Fibroblast of lung (primary cell): ENCODE data around the gene TCEA3. TPM values are rescaled to one million over a fixed set of nuclear protein-coding genes. Genes with fewer than 3 reads are reported as not detected.
A peak's percentile ranks its signal among the peaks of the same experiment; 100 is the strongest.

Source experiments
- DNase-seq, 2 donors: peaks; one replicate each; pipeline versions ENCODE4 v3.0.0 to v3.0.0-alpha.2; 2010; ENCODE audit warnings: low read depth in 2 of 2
- H2AFZ ChIP-seq: 2 replicates; pipeline ENCODE4 v1.5.1; 2012; ENCODE audit warnings: low read length, control low read depth, inconsistent platforms
- H3K27ac ChIP-seq: 2 replicates; pipeline ENCODE4 v1.5.1; 2011; ENCODE audit warnings: low read length, control low read depth; ENCODE audit not compliant: insufficient read depth
- H3K27me3 ChIP-seq: 2 replicates; pipeline ENCODE4 v1.5.1; 2011; ENCODE audit warnings: mild to moderate bottlenecking, low read length; ENCODE audit not compliant: control insufficient read depth, insufficient read depth
- H3K36me3 ChIP-seq: 2 replicates; pipeline ENCODE4 v1.5.1; 2011; ENCODE audit warnings: low read length; ENCODE audit not compliant: control insufficient read depth, insufficient read depth
- H3K4me1 ChIP-seq: 2 replicates; pipeline ENCODE4 v1.5.1; 2011; ENCODE audit warnings: low read length; ENCODE audit not compliant: control insufficient read depth, insufficient read depth; ENCODE audit errors: extremely low read depth
- H3K4me2 ChIP-seq: 2 replicates; pipeline ENCODE4 v1.5.1; 2011; ENCODE audit warnings: low read length, control low read depth; ENCODE audit not compliant: insufficient read depth; ENCODE audit errors: extremely low read depth
- H3K4me3 ChIP-seq, 4 experiments: fragments of 200-600 bp in 1 of 4; sonication (generic) in 1 of 4; replicated peaks in 1 of 4; 2 replicates each; pipeline ENCODE4 v1.5.1; 2011 to 2016; ENCODE audit warnings: low read length in 4 of 4, low read depth in 3 of 4, mild to moderate bottlenecking in 3 of 4, control low read depth in 2 of 4, inconsistent platforms in 1 of 4, mixed read lengths in 1 of 4; ENCODE audit not compliant: insufficient read depth in 1 of 4; ENCODE audit errors: control extremely low read depth in 1 of 4
- H3K79me2 ChIP-seq: 2 replicates; pipeline ENCODE4 v1.5.1; 2012; ENCODE audit warnings: mild to moderate bottlenecking, low read length, inconsistent platforms; ENCODE audit not compliant: control insufficient read depth, insufficient read depth
- H3K9ac ChIP-seq: 2 replicates; pipeline ENCODE4 v1.5.1; 2011; ENCODE audit warnings: mild to moderate bottlenecking, low read length, control low read depth; ENCODE audit not compliant: insufficient read depth
- H3K9me3 ChIP-seq: 2 replicates; pipeline ENCODE4 v1.5.1; 2012; ENCODE audit warnings: low read depth, low read length; ENCODE audit not compliant: control insufficient read depth, insufficient read depth
- H4K20me1 ChIP-seq: 2 replicates; pipeline ENCODE4 v1.5.1; 2011; ENCODE audit warnings: low read length; ENCODE audit not compliant: control insufficient read depth, insufficient read depth; ENCODE audit errors: extremely low read depth
- EZH2 ChIP-seq: IDR thresholded peaks from 2 replicates; pipeline ENCODE4 v1.5.1; 2012; ENCODE audit warnings: low read length, control low read depth, mild to moderate bottlenecking; ENCODE audit errors: missing control alignments
- polyA plus RNA-seq, 2 donors: library from polyadenylated mRNA; depleted of rRNA in 1 of 2; stranded (reverse) in 1 of 2; unstranded in 1 of 2; fragments of >200 nt; gene quantifications; 2 replicates each; pipeline ENCODE4 v1.2.1, GENCODE V29; 2011 to 2012; ENCODE audit warnings: missing spikeins in 1 of 2
- total RNA-seq: library from RNA; depleted of rRNA; stranded (reverse); fragments of >200 nt; gene quantifications from 2 replicates; pipeline ENCODE4 v1.2.1, GENCODE V29; 2014
- TF ChIP-seq, protein P1 (sequence below), 2 donors: IDR thresholded peaks in 1 of 2; conservative IDR thresholded peaks in 1 of 2; 1 replicate in 1 of 2; 2 replicates in 1 of 2; pipeline ENCODE4 v1.5.1; 2011 to 2012; ENCODE audit warnings: low read length in 2 of 2, control low read depth in 1 of 2, inconsistent platforms in 1 of 2, low read depth in 1 of 2, mild to moderate bottlenecking in 1 of 2

TCEA3 gene
- total and polyA plus RNA-seq, 2 donors (not counting 1 experiment from before 2014, with no cell fraction given), result 12.3 to 44.6 TPM

DNA sequence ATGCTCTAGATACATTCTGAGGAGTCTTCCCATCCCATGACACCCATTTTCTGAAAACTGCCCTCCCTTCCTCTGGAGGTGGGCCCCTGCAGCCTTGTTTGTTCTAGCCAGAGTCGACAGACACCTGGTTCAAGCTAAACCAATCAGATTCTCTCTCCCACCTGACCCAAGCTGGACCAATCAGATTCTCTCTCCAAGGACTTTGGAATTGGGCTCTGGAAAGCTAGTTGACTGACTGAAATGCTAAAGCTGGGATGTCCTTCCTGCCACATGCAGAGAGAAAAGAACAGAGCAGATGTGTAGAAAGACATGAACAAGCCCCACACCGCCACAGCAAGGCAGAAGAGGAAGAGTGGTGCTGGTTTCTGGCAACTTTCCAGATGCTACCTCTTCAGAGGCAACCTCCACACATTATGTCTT lies 34.8 kb upstream of the TCEA3 start:
- no peak overlapping the region for H2AFZ ChIP-seq
- H3K9me3 ChIP-seq, result no peaks in the 10 kb centered on the region
- no peaks in the 10 kb centered on the region for H4K20me1 ChIP-seq
- H3K27me3 ChIP-seq, result no peaks in the 10 kb centered on the region
- no peaks in the 10 kb centered on the region for H3K79me2 ChIP-seq
- H3K4me3 ChIP-seq, result no peak overlapping the region
- no peaks in the 10 kb centered on the region for H3K4me1 ChIP-seq
- H3K27ac ChIP-seq, result no peak overlapping the region
- no peak overlapping the region for H3K4me2 ChIP-seq
- no peaks in the 10 kb centered on the region for H3K36me3 ChIP-seq
- DNase-seq, result no peak
- H3K9ac ChIP-seq, result no peak overlapping the region
- TF ChIP-seq EZH2, result no peak
- TF ChIP-seq, protein P1, sequence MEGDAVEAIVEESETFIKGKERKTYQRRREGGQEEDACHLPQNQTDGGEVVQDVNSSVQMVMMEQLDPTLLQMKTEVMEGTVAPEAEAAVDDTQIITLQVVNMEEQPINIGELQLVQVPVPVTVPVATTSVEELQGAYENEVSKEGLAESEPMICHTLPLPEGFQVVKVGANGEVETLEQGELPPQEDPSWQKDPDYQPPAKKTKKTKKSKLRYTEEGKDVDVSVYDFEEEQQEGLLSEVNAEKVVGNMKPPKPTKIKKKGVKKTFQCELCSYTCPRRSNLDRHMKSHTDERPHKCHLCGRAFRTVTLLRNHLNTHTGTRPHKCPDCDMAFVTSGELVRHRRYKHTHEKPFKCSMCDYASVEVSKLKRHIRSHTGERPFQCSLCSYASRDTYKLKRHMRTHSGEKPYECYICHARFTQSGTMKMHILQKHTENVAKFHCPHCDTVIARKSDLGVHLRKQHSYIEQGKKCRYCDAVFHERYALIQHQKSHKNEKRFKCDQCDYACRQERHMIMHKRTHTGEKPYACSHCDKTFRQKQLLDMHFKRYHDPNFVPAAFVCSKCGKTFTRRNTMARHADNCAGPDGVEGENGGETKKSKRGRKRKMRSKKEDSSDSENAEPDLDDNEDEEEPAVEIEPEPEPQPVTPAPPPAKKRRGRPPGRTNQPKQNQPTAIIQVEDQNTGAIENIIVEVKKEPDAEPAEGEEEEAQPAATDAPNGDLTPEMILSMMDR (conservative IDR thresholded peaks at IDR 0.05 in 1 of 2, IDR thresholded peaks at IDR 0.05 in 1 of 2; ENCODE audit: low read depth in 1 of 2, low read length in 2 of 2), result no peak

DNA sequence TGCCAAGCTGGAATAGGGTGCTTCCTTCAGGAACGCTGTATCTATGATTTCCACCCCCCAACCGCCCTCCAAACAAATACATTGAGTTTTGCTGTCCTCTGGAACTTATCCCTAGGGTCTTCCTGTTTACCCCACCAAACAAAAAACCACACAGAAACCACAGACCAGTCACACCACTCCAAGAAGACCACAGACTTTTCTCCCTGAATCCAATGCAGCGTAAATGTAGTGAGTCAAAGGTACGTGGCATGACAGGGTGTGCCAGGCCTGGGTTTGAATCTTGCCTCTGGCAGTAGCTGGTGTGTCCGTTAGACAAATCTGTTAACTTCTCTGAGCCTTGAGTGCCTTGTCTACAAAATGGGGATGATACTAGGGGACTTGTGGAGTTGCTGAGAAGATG lies 31.7 kb upstream of the TCEA3 start:
- TF ChIP-seq, protein P1 (conservative IDR thresholded peaks at IDR 0.05 in 1 of 2, IDR thresholded peaks at IDR 0.05 in 1 of 2; ENCODE audit: low read depth in 1 of 2, low read length in 2 of 2), result no peak
- TF ChIP-seq EZH2, result no peak
- DNase-seq, result peak in 1 of 2 donors; percentile 80
- Histone ChIP-seq H3K4me2 (no peak overlapping the region), H3K4me1 (no peaks in the 10 kb centered on the region), H3K9me3 (no peaks in the 10 kb centered on the region), H4K20me1 (no peaks in the 10 kb centered on the region), H3K36me3 (peaks cover 3% of the 10 kb centered on the region), H3K9ac (no peak overlapping the region), H3K27me3 (no peaks in the 10 kb centered on the region), H3K79me2 (no peaks in the 10 kb centered on the region), H3K27ac (no peak overlapping the region), H2AFZ (no peak overlapping the region), H3K4me3 (no peak overlapping the region)

DNA sequence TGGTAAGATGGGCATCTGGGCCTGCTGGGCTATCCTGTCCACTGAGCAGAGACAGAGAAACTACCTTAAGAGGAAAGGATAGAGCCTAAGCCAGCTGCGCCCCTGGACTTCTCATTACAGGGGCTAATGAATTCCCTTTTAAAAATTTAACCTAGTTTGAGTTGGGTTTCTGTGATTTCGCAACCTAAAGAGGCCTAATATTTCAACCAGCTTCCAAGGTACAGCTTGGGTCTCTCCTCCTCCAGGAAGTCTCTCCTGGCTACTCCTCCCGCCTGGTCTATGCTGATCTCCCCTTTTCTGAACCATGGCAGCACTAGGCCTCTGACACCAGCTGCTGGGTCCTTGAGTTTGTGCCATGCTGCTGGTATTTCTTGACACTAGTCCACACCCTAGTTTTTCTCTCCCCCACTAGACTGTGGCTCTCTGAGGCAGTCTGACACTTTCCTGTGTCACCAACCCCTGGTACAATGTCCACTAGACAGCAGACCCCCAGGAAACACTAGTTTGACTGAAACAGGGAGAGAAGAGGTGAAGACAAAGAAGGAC lies 29.0 kb upstream of the TCEA3 start:
- no peak overlapping the region for H3K27ac ChIP-seq
- H3K79me2 ChIP-seq, result no peaks in the 10 kb centered on the region
- H3K9ac ChIP-seq, result no peak overlapping the region
- no peak overlapping the region for H3K4me3 ChIP-seq
- no peak overlapping the region for H3K4me2 ChIP-seq
- DNase-seq, result no peak
- H2AFZ ChIP-seq, result no peak overlapping the region
- TF ChIP-seq EZH2, result no peak
- TF ChIP-seq, protein P1 (conservative IDR thresholded peaks at IDR 0.05 in 1 of 2, IDR thresholded peaks at IDR 0.05 in 1 of 2; ENCODE audit: low read depth in 1 of 2, low read length in 2 of 2), result no peak
- peaks cover 5% of the 10 kb centered on the region for H3K36me3 ChIP-seq
- no peaks in the 10 kb centered on the region for H3K4me1 ChIP-seq
- no peaks in the 10 kb centered on the region for H3K9me3 ChIP-seq
- no peaks in the 10 kb centered on the region for H3K27me3 ChIP-seq
- H4K20me1 ChIP-seq, result no peaks in the 10 kb centered on the region
